HuH-7 (cell line): Measurements from ENCODE around the gene LCT.
"Not testable (repeated sequence)": the region's sequence is repeated elsewhere in the genome, so short reads cannot be mapped to it uniquely, and the experiment has no call there.

Experiments used
- DNase-seq: peaks from one replicate; pipeline ENCODE4 v3.0.0; 2011; ENCODE audit warnings: low spot score

Gene LCT

GRCh38 chr2:135797497-135798274, 39.3 kb downstream of the LCT start:
- peak; percentile 78 for DNase-seq

- no peak for DNase-seq
Measured at GRCh38 chr2:135796606-135797005, 40.4 kb downstream of the LCT start.

GRCh38 chr2:135795641-135796040, 41.3 kb downstream of the LCT start:
- DNase-seq: not testable (repeated sequence)

GRCh38 chr2:135792401-135793150, 44.4 kb downstream of the LCT start:
- no peak for DNase-seq

- DNase-seq: no peak
Measured at GRCh38 chr2:135791418-135792190, 45.4 kb downstream of the LCT start.

- DNase-seq: no peak
Measured at GRCh38 chr2:135790423-135790822, 46.6 kb downstream of the LCT start.

- no peak for DNase-seq
Measured at GRCh38 chr2:135786823-135787222, 50.2 kb downstream of the LCT start.

GRCh38 chr2:135785032-135785431, 52.0 kb downstream of the LCT start:
- peak; percentile 38 for DNase-seq

- no peak for DNase-seq
Measured at GRCh38 chr2:135783439-135783838, 53.5 kb downstream of the LCT start.

- no peak for DNase-seq
Measured at GRCh38 chr2:135782231-135782630, 54.8 kb downstream of the LCT start.

GRCh38 chr2:135776367-135776766, 60.6 kb downstream of the LCT start:
- no peak for DNase-seq

- no peak for DNase-seq
Measured at GRCh38 chr2:135775420-135775819, 61.6 kb downstream of the LCT start.

GRCh38 chr2:135773917-135774316, 63.1 kb downstream of the LCT start:
- no peak for DNase-seq

GRCh38 chr2:135773319-135773718, 63.7 kb downstream of the LCT start:
- DNase-seq: no peak

GRCh38 chr2:135768863-135769262, 68.1 kb downstream of the LCT start:
- no peak for DNase-seq

- DNase-seq: no peak
Measured at GRCh38 chr2:135762530-135762929, 74.5 kb downstream of the LCT start.

- DNase-seq: no peak
Measured at GRCh38 chr2:135762022-135762421, 75.0 kb downstream of the LCT start.

- DNase-seq: no peak
Measured at GRCh38 chr2:135756692-135757091, 80.3 kb downstream of the LCT start.

- DNase-seq: no peak
Measured at GRCh38 chr2:135755573-135755972, 81.4 kb downstream of the LCT start.

- no peak for DNase-seq
Measured at GRCh38 chr2:135745545-135745944, 91.4 kb downstream of the LCT start.

- peak; percentile 58 for DNase-seq
Measured at GRCh38 chr2:135744760-135745314, 92.1 kb downstream of the LCT start.

GRCh38 chr2:135743860-135744259, 93.1 kb downstream of the LCT start:
- no peak for DNase-seq
